H1 (cell line): ENCODE results near the gene TTC24. TPM values are rescaled to one million over a fixed set of nuclear protein-coding genes. Genes with fewer than 3 reads are reported as not detected.

Experiments used
- ASH2L ChIP-seq: fragments of 200-600, 300-600 bp; sonication (generic); IDR thresholded peaks from one replicate; pipeline ENCODE4 v1.7.1; 2017; ENCODE audit warnings: low read length
- ATF2 ChIP-seq: IDR thresholded peaks from 2 replicates; pipeline ENCODE4 v1.6.1; 2012; ENCODE audit warnings: low read length, inconsistent platforms
- BCL11A ChIP-seq, 2 experiments: IDR thresholded peaks; one replicate each; pipeline ENCODE4 v1.6.1; 2011; ENCODE audit warnings: low read depth in 2 of 2, low read length in 2 of 2, mild to moderate bottlenecking in 2 of 2
- BRCA1 ChIP-seq: IDR thresholded peaks from 2 replicates; pipeline ENCODE4 v1.6.1; 2012; ENCODE audit warnings: low read depth, low read length, improper control_type of control experiment
- CBX5 ChIP-seq: fragments of 300-800, 300-1000 bp; sonication (generic); IDR thresholded peaks from 2 replicates; pipeline ENCODE4 v1.7.1; 2016; ENCODE audit warnings: antibody characterized with exemption, low read length, low read depth
- CTBP2 ChIP-seq: IDR thresholded peaks from 2 replicates; pipeline ENCODE4 v1.7.0; 2011; ENCODE audit warnings: borderline replicate concordance, mild to moderate bottlenecking, moderate library complexity, mixed read lengths, low read length; ENCODE audit not compliant: insufficient read depth, insufficient read length
- FOSL1 ChIP-seq: IDR thresholded peaks from 2 replicates; pipeline ENCODE4 v1.6.1; 2011; ENCODE audit warnings: mild to moderate bottlenecking, low read depth, low read length, moderate library complexity; ENCODE audit not compliant: insufficient read depth
- HDAC6 ChIP-seq: IDR thresholded peaks from one replicate; pipeline ENCODE4 v1.7.1; 2012; ENCODE audit warnings: low read depth, mild to moderate bottlenecking, inconsistent platforms, low read length, moderate library complexity
- KDM5A ChIP-seq: fragments of 200-600 bp; IDR thresholded peaks from 2 replicates; pipeline ENCODE4 v1.7.1; 2012; ENCODE audit warnings: mild to moderate bottlenecking, low read length, inconsistent platforms, mixed read lengths
- MAFK ChIP-seq: IDR thresholded peaks from 2 replicates; pipeline ENCODE4 v1.6.1; 2012; ENCODE audit warnings: low read depth, mild to moderate bottlenecking, improper control_type of control experiment, low read length
- MAX ChIP-seq: IDR thresholded peaks from 2 replicates; pipeline ENCODE4 v1.6.1; 2012; ENCODE audit warnings: inconsistent platforms
- NANOG ChIP-seq: IDR thresholded peaks from 2 replicates; pipeline ENCODE4 v1.6.1; 2011; ENCODE audit warnings: low read length, low read depth, mild to moderate bottlenecking, inconsistent platforms; ENCODE audit not compliant: insufficient read depth, poor library complexity, severe bottlenecking
- POLR2A ChIP-seq, 2 experiments: IDR thresholded peaks; 1 replicate in 1 of 2; 2 replicates in 1 of 2; pipeline ENCODE4 v1.6.1; 2011; ENCODE audit warnings: low read depth in 2 of 2, low read length in 2 of 2, mild to moderate bottlenecking in 2 of 2; ENCODE audit errors: control extremely low read depth in 1 of 2
- POU5F1 ChIP-seq: IDR thresholded peaks from 2 replicates; pipeline ENCODE4 v1.6.1; 2011; ENCODE audit warnings: low read depth, mild to moderate bottlenecking, low read length, moderate library complexity
- RAD21 ChIP-seq, 2 experiments: IDR thresholded peaks in 1 of 2; conservative IDR thresholded peaks in 1 of 2; 2 replicates each; pipeline ENCODE4 v1.6.1; 2011; ENCODE audit warnings: low read depth in 2 of 2, low read length in 2 of 2, improper control_type of control experiment in 1 of 2, inconsistent platforms in 1 of 2, mild to moderate bottlenecking in 1 of 2, moderate library complexity in 1 of 2
- RBBP5 ChIP-seq: IDR thresholded peaks from 2 replicates; pipeline ENCODE4 v1.7.1; 2012; ENCODE audit warnings: low read depth, mild to moderate bottlenecking, inconsistent platforms, low read length, moderate library complexity, borderline replicate concordance
- RXRA ChIP-seq: IDR thresholded peaks from 2 replicates; pipeline ENCODE4 v1.6.1; 2011; ENCODE audit warnings: low read depth, mild to moderate bottlenecking, low read length, moderate library complexity; ENCODE audit not compliant: insufficient read depth
- SP4 ChIP-seq: IDR thresholded peaks from 2 replicates; pipeline ENCODE4 v1.6.1; 2012; ENCODE audit warnings: low read length, inconsistent platforms
- TAF1 ChIP-seq: IDR thresholded peaks from 2 replicates; pipeline ENCODE4 v1.6.1; 2011; ENCODE audit warnings: mild to moderate bottlenecking, low read depth, low read length
- TBP ChIP-seq: IDR thresholded peaks from 2 replicates; pipeline ENCODE4 v1.6.1; 2011; ENCODE audit warnings: low read depth, low read length, improper control_type of control experiment
- TCF12 ChIP-seq: IDR thresholded peaks from 2 replicates; pipeline ENCODE4 v1.6.1; 2011; ENCODE audit warnings: low read depth, mild to moderate bottlenecking, low read length
- TEAD4 ChIP-seq: IDR thresholded peaks from 2 replicates; pipeline ENCODE4 v1.6.1; 2012; ENCODE audit warnings: low read depth, low read length, inconsistent platforms, mixed read lengths
- polyA plus RNA-seq, 7 experiments: library from polyadenylated mRNA; depleted of rRNA in 3 of 7; stranded (reverse) in 5 of 7; unstranded in 2 of 7; fragments of >200 nt in 5 of 7; fragments of 200-250 nt in 2 of 7; gene quantifications; 1 replicate in 5 of 7; 2 replicates in 1 of 7; 4 replicates in 1 of 7; pipeline versions ENCODE4 v1.2.1 to v1.2.3, GENCODE V29; 2011 to 2013; ENCODE audit warnings: missing spikeins in 2 of 7, mixed read lengths in 2 of 7
- total RNA-seq: library from RNA; stranded (reverse); fragmentation: NEBNext Ultra II Directional; extraction: Animal tissue kit (Norgen Biotek cat#: 25700); gene quantifications from 2 replicates; pipeline ENCODE4 v1.2.1, GENCODE V29; 2021

Gene TTC24
- total and polyA plus RNA-seq, 2 of the 8 experiments (the other 6 are each of a cell fraction or from before 2014, with no cell fraction given) = 0.08 TPM; not detected in 1

GRCh38 chr1:156623946-156624813, 44.7 kb downstream of the TTC24 start (continued):
- TF ChIP-seq POU5F1 = no peak
- TF ChIP-seq TCF12 = no peak
- TF ChIP-seq NANOG = no peak
- TF ChIP-seq BRCA1 = no peak
- peak; percentile 84 for TF ChIP-seq ASH2L
- no peak for TF ChIP-seq BCL11A (IDR thresholded peaks at IDR 0.05; ENCODE audit: low read depth in 2 of 2, low read length in 2 of 2)
- 0 out of 3 replicates have a peak, but pooled peaks of 1 of the 2 experiments have one; percentile 24 for TF ChIP-seq POLR2A (IDR thresholded peaks at IDR 0.05; ENCODE audit: control extremely low read depth in 1 of 2, low read depth in 2 of 2, low read length in 2 of 2)
- no peak for TF ChIP-seq MAFK
- peak; percentile 55 for TF ChIP-seq TAF1
- TF ChIP-seq RAD21 (IDR thresholded peaks at IDR 0.05 in 1 of 2, conservative IDR thresholded peaks at IDR 0.05 in 1 of 2; ENCODE audit: low read depth in 2 of 2, low read length in 2 of 2) = no peak; a peak in 2 of 4 replicates
- TF ChIP-seq CBX5 = no peak
- TF ChIP-seq RXRA = no peak
- no peak for TF ChIP-seq ATF2
- no peak for TF ChIP-seq TEAD4
- no peak for TF ChIP-seq FOSL1
- no peak for TF ChIP-seq CTBP2
- TF ChIP-seq HDAC6 = no peak
- TF ChIP-seq MAX = peak; percentile 95
- TF ChIP-seq RBBP5 = peak; percentile 86; the same call in 1 of the 2 replicates
- TF ChIP-seq TBP = peak; percentile 30; the same call in 1 of the 2 replicates
- TF ChIP-seq SP4 = no peak
- no peak for TF ChIP-seq KDM5A
